Stimulated activated CD4-positive, alpha-beta T cell treated with anti-CD3 and anti-CD28 coated beads, TNF-alpha, amount 100 ng/mL, for 24 hours (primary cell): ENCODE measurements around the gene FBL.
A peak's percentile ranks its signal among the peaks of the same experiment; 100 is the strongest.
"Not testable (repeated sequence)": the region's sequence is repeated elsewhere in the genome, so short reads cannot be mapped to it uniquely, and the experiment has no call there.

Source experiments
- DNase-seq, 3 experiments: peaks; one replicate each; pipeline ENCODE4 v3.0.0-alpha.2; 2020; ENCODE audit warnings: low read depth in 3 of 3

The FBL gene

DNA sequence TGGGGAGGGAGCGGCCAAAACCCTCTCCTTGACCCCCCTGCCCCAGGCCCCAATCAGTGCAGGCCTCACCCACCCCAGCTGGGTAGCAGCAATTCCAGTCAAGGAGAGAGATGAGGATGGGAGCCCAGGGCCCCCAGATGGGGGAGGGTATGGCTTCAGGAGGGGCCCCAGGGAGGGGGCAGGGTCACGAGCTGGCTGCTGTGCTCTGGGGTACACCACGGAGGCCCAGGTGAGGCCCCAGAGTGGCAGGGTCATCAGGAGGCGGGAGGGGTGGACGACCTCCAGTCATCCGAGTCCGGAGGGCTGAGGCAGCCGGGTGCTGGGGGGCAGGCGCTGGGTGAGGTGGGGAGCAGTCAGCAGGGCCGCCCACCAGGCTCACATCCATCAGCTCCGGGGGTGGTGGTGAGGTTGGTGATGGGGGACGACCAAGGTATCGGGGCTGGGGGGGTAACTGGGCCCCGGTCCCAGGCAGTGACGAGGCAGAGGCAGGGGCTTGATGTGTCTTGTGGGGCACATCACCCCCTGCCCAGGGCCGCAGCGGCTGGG, 20.6 kb downstream of the FBL start:
- no peak for DNase-seq

DNA sequence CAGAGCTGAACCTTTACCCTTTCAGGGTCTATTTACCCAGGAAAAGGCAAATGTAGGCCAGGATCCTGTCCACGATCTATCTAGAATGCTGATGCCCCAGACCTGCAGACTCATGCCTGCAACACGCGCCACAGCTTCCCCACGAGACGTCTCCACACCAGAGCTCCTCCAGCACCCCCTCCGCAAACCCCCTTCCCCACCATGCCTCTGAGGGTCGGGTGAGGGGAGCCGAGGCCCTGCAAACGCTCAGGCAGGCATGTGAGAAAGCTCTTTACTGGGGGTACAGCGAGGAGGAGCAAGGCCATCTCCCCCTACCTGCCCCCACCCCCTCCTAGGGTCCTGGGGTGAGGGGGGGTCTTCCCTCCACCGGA, 21.1 kb downstream of the FBL start:
- no peak for DNase-seq

DNA sequence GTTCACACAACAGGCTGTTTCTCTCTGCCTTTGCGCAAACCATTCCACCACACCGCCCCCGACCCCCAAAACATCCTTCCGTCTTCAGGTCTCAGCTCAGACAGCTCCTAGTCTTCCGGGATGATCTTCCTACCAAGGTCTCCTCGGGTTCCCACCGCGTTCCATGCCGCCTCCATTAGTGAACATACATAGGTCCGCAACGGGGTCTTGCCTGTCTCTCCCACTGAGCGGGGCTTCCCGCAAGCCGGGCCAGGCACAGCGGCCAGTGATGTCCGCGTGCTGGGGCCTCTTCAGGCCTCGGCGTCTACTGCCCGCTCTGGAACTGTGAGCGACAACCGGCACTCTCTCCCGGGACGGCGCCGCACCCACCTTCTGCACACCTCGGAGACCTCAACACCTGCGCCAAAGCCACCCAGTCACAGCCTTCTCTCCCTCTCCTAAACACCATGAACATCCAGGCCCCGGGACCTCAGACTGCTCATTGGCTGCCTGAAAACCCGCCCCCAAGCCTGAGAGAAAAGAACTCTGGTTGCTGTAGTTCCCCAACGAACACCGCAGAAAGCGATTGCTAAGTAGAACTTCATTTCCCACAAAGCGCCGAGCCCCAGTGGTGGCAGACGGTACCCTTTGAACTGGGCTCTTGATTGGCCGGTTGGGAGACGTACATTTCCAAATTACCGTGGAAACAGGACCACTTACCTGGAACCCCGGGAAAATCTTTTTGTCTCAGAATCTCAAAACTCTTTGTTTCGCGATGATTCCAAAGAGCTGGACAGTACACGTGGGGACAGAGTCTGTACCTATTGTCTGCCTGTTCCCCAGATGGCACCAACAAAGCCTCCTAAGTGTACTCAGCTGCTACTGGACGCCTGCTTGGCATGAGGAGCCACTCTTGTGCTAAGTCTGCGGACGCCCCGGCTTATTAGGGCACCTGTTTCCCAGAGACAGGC, 21.8 kb downstream of the FBL start:
- DNase-seq: peak; percentile 70 to 83 (median 83)

DNA sequence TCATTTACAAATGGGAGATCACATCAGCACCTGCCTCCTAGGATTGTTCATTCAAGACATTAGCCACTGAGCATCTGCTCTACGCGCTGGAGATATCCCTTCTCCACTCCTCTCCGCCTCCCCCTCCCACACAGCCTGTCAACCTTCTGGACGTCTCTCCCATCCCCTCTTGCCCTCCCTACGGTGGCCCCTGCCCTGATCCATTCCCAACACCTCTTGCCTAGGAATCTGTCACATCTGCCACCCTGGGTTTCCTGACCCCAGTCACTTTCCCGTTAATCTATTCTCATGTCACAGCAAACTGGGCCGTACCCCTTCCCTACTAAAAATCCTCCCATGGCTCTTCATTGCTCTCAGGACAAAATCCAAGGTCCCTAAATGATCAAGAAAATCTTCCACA, 22.5 kb downstream of the FBL start:
- DNase-seq: no peak

DNA sequence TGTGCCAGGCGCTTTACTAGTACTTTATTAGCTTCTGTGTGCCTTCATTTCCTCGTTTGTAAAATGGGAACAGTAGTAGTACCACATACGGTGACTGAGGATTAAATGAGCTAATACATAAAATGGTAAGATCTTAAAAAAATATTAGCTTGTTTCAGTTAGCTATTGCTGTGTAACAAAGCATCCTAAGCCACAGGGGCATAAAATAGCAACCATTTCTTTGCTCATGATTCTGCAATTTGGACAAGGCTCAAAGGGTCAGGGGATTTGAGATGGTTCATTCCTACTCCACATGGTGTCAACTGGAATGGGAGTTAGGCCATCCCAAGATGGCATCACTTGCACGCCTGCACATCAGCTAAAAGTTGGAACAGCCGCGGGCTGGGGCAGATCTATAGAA, 25.5 kb downstream of the FBL start:
- DNase-seq: no peak

DNA sequence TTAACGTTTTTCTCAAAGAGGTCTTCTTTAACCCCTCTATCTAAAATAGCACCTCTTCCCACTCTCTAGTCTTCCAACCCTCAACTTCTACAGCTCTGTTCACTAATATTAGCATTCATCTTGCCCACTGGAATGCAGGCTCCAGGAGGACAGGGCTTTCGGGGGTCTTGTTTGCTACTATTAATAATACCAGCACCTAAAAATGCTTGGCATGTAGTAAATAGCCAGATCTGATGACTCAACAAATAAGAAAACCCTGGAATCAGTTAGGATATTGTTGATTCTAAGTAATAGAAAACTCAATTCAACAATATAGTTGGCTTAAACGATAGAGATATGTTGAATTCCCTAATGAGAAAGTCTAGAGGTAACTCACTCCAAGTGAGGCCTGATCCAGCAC, 26.4 kb downstream of the FBL start:
- DNase-seq: no peak

DNA sequence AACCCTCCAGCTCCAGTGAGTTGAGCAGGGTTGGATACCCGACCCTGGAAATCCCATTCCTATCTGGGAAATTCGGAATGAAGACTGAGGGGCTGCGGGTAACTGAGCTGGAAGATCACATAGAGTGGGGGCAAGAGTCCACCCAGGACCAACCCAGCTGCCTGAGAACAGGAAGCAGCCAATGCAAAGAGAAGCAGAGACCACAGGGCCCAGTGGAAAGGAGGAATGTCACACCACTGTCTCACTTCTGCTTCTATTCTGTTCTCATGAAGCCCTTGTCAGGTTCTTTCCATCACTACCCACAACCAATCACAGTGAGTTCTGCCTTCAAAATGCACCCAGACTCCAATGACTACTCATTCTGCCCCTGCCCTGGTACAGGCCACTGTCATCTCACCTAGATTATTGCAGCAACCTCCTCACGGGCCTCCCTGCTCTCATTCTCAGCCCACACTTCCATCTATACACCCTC, 27.5 kb downstream of the FBL start:
- no peak for DNase-seq

DNA sequence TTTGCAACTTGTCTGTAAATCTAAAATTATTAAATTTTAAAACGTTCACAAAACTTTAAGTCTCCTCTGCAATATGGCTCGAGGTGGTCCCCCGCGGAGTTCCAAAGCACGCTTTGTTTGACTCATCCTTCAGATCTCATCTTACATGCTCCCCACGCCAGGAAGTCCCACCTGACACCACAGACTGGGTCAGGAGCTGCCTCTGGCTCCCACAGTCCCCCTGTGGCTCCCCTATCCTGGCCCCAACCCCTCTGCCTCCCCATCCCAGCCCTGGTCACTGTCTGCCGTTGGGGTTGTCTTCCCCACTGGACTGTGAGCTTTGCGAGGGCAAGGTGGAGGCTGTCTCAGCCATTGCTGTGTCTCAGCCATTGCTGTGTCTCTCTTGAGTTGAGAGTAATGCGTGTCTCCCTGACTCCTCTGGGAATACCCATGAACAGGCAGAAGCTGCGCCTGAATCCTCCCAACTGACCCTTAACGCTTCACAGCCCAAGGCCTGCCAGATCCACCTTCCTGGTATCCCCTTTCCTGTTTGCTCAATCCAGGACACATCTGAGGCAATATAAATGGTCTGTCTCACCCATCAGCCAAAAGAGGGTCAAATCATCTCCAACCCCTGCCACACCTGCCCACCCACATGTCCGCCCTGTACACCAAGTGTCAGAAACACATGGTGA, 28.2 kb downstream of the FBL start:
- DNase-seq: no peak

DNA sequence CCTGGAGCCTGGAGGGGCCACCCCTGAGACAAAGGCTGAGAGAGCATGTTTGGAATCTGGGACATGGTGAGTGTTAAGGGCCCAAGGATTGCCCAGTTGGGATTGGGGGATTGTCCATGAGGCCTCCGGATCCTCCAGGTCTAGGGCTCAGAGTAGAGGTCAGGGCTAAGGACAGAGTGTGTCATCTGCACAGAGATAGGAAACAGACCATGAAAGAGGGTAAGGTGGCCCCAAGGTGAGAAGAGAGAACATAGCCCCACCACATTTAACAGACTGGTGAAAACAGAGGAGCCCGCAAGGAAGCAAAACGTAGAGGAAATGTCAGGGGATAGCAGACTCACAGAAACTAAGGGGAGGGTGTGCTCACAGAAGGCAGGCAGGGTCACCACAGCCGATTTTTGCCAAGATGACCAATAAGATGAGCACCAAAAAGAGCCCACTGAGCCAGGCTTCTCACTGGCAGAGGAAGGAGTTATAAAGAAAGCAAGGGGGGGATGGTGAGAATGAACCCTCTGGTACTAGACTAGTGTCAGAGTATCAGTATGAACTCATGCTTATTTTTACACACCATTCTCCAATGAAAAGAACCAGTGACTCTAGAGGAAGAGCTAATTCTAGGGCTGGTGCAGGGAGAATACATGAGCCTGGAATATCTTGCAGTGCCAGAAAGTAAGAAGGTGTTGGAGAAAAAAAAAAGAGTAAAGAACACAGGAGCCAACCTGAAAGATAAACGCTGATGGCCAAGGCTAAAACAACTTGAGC, 29.7 kb downstream of the FBL start:
- no peak for DNase-seq

DNA sequence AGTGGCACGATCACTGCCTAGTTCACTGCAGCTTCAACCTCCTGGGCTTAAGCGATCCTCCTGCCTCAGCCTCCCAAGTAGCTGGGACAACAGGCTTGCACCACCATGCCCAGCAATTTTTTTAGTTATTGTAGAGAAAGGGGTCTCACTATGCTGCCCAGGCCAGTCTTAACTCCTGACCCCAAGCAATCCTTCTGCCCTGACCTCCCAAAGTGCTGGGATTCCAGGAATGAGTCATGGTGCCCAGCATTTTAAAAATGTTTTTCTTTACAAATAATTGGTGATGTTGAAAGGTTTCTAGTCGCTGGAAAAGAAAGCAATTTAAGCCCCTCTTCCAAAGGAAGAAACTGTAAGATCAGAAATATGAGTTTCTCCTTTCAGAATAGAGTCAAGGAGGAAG, 31.6 kb downstream of the FBL start:
- no peak for DNase-seq

DNA sequence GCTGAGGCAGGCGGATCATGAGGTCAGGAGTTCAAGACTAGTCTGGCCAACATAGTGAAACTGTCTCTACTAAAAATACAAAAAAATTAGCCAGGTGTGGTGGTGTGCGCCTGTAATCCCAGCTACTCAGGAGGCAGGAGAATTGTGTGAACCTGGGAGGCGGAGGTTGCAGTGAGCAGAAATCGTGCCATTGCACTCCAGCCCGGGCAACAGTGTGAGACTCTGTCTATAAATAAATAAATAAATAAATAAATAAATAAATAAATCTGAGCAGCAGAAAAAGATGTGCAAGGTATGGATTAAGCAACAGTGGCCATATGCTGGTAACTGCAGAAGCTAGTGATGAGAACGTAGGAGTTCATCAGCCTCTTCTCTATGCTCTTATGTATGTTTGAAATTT, 32.1 kb downstream of the FBL start:
- DNase-seq: not testable (repeated sequence)

DNA sequence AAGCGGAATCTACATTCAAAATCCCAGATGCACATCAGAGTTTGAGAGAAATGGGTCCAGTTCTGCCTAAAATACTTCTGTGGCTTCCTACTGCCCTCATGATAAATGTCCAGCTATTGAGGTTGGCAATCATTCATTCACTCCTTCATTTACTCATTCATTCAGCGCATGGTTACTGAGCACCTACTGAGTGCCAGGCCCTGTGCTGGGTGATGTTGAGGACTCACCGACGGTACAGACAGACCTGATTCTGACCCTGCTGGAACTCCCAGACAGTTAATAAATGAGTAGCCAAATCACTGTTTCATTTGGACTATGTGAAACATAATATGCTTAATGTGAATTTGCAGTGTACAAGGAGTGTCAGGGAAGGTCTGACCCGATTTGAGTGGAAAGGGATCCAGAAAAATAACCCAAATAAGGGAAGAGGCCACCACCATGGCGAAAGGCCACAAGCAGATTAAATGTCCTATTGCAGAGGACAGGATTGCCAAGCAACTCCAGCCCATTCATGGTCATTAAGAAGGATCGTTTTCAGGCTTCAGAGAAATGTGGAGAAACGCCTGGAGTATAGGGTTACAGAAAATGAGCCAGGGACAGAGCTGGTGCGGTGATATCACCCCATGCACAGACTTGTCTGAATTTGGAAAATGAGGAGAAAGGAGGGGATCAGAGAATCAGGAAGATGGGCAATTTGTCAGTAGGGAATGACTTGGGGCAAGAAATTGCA, 32.8 kb downstream of the FBL start:
- DNase-seq: no peak

DNA sequence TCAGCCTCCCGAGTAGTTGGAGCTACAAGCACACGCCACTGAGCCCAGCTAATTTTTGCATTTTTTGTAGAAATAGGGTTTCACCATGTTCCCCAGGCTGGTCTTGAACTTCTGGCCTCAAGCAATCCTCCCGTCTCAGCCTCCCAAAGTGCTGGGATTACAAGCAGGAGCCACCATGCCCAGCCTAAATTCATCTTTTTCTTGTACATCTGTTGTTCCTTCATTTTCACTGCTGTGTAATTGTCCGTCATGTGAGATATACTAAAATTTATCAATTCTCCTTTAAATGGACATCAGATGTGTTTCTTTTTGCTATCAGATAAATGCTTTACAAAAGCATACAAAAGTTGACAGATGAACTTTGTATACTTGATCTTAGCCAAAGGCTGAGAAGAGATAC, 35.1 kb downstream of the FBL start:
- DNase-seq: no peak

DNA sequence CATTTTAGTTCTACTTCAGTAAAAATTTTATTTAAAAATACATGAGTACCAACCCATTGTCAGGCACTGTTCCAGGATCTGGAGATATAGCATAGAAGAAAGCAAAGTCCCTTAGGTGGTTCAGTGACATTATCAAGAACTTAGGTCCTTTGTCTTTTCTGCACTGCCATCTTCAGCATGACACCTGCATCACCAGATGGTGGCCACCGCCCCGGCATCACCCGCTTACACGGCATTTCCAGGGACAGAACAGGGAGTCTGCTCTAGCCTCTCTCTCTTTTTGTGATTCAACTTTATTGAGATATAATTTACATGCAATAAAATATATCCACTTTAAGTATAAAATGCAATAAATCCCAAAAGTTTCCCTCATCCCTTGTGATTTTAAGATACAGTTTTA, 35.8 kb downstream of the FBL start:
- DNase-seq: no peak

DNA sequence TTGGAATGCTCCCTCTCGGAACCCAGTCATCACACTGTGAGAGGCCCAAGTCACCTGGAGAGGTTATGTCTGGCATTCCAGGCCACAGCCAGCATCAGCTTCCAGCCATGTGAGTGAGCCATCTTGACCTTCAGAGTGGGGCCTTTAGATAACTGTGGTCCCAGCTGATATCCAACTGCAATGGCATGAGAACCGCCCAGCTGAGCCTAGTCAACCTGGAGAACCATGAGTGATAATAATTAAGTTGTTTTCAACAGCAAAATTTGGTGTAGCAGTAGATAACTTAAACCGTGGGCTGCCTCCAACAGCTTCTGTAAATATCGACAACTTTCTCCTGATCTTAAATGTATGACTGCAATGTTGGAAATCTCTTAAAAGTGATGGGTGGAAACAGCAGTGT, 36.8 kb downstream of the FBL start:
- no peak for DNase-seq

DNA sequence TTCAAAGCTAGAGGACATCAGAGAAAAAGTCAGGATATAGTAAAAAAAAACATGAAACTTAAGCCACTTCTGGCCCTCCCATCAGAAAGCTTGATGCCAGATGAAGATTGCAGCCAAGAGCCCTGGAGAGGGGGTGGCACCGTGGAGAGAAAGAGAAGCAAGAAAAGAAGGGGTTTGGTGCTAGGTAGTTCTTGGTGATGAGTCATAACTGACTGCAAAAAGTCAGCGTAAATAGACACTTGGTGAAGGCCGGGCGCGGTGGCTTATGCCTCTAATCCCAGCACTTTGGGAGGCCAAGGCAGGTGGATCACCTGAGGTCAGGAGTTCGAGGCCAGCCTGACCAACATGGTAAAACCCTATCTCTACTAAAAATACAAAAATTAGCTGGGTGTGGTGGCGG, 37.5 kb downstream of the FBL start:
- DNase-seq: not testable (repeated sequence)

DNA sequence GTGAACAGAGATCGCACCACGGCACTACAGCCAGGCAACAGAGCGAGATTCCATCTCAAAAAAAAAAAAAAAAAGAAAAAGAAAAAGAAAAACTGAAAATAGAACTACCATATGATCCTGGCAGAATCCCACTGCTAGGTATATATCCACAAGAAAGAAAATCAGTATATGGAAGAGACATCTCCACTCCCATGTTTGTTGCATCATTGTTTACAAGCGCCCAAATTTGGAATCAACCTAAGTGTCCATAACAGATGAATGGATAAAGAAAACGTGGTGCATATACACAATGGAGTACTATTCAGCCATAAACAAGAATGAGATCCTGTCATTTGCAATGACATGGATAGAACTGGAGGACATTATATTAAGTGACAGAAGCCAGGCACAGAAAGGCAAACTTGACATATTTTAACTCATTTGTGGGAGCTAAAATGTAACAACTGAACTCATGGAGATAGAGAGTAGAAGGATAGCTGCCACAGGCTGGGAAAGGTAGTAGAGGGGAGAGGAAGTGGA, 38.3 kb downstream of the FBL start:
- no peak for DNase-seq

DNA sequence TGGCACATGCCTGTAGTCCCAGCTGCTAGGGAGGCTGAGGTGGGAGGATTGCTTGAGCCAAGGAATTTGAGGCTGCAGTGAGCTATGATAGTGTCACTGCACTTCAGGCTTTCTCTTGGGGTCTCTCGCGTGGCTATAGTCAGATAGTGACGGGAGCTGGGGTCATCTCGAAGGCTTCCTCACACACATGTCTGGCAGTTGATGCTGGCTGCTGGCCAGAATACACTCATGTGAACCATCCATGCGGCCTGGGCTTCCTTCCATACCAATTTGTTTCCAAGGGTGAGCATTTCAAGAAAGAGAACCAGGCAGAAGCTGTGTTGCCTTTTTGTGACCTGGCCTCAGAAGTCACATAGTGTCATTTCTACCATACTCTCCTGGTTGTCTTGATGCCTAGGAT, 41.1 kb downstream of the FBL start:
- no peak for DNase-seq

DNA sequence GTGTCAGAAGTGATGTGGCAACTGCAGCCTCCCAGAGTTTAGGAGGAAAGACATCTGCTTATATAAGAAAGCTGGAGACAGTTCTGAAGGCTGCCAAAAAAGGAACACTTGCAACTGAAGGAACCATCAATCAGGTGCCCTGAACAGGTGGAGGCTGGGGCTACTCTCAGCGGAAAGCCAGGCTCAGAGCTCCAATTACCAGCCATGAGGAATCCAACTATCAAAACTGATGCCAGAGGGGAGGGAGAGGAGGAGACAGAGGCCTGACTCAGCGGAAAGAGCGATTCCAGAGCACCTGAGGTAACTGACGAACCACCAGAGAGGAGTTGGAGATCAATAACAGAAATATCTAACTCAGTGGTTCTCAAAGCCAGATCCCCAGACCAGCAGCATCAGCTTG, 43.2 kb downstream of the FBL start:
- no peak for DNase-seq

DNA sequence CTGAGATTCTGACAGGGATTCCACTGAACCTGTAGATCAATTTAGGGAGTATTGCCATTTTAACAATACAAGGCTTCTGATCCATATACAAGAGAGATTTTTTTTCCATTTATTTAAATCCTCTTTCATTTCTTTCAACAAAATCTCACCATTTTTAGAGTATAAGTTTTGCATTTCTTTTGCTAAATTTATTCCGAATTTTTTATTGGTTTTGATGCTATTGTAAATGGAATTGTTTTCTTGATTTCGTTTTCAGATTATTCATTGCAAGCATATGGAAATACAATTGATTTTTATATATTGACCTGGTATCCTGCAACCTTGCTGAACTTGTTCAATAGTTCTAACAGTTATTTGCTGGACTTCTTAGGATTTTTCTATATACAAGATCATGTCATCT, 49.1 kb downstream of the FBL start:
- DNase-seq: no peak

DNA sequence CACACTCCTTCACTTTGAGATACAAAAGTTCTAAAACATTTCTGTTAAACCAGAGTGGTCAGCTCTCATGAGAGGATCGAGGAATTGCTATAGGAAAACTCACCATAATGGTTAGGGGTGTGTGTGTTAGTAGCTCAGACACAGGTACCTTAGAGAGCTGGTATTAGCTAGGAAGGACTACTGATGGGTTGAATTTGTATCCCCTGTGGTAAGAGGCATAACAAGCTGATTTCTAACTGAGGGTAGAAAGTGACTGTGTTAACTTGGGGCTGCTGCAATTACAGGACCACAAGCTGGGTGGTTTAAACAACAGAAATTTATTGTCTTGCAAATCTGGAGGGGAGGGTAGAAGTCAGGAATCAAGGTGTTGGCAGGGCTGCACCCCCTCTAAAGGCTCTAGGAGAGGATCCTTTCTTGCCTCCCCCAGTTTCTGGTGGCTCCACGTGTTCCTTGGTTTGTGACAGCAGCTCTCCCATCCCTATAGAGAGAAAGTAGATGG, 50.1 kb downstream of the FBL start:
- no peak for DNase-seq
